HFF-Myc (cell line): ENCODE results near the gene CSNK1G1.
"Not testable (repeated sequence)": the region's sequence is repeated elsewhere in the genome, so short reads cannot be mapped to it uniquely, and the experiment has no call there.

Experiments used
- DNase-seq: peaks from one replicate; pipeline ENCODE4 v3.0.0-alpha.2; 2011; ENCODE audit warnings: low read depth; ENCODE audit errors: extremely low read depth
- H3K4me3 ChIP-seq: replicated peaks from 2 replicates; pipeline ENCODE4 v1.5.1; 2011; ENCODE audit warnings: low read depth, mild to moderate bottlenecking, control low read depth, low read length
- TF ChIP-seq, protein P1 (sequence below): IDR thresholded peaks from 2 replicates; pipeline ENCODE4 v1.5.1; 2012; ENCODE audit warnings: mild to moderate bottlenecking, low read depth, low read length, control low read depth; ENCODE audit errors: missing control alignments

Gene CSNK1G1

GRCh38 chr15:64125978-64126377 lies 230.0 kb downstream of the CSNK1G1 start:
- no peak overlapping the region for H3K4me3 ChIP-seq
- TF ChIP-seq, protein P1, sequence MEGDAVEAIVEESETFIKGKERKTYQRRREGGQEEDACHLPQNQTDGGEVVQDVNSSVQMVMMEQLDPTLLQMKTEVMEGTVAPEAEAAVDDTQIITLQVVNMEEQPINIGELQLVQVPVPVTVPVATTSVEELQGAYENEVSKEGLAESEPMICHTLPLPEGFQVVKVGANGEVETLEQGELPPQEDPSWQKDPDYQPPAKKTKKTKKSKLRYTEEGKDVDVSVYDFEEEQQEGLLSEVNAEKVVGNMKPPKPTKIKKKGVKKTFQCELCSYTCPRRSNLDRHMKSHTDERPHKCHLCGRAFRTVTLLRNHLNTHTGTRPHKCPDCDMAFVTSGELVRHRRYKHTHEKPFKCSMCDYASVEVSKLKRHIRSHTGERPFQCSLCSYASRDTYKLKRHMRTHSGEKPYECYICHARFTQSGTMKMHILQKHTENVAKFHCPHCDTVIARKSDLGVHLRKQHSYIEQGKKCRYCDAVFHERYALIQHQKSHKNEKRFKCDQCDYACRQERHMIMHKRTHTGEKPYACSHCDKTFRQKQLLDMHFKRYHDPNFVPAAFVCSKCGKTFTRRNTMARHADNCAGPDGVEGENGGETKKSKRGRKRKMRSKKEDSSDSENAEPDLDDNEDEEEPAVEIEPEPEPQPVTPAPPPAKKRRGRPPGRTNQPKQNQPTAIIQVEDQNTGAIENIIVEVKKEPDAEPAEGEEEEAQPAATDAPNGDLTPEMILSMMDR: no peak
- no peak for DNase-seq

DNA sequence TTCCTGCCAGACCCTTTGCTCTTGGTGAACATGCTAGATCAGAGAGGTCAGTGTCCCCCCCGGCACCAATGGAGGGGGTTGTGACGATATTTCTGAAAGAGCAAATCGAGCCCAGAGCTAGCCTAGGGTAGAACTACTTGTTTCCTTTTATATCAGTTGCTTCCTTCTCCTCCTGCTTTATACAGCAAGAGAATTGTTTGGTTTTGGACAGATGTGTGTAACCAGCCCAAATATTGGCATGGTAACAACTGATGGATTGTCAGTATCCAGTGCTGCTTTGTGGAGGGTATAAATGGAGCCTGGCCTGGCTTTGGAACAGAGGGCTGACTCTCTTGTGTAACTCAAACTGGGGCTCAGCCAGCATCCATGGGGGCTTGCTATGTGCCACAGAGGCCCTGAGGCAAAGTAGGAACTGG lies 233.0 kb downstream of the CSNK1G1 start:
- TF ChIP-seq, protein P1: no peak
- DNase-seq: no peak

GRCh38 chr15:64122444-64122843 lies 233.5 kb downstream of the CSNK1G1 start:
- TF ChIP-seq, protein P1: no peak
- DNase-seq: no peak
- H3K4me3 ChIP-seq: no peak overlapping the region

More for the DNA sequence above, 233.0 kb downstream of the CSNK1G1 start:
- H3K4me3 ChIP-seq: no peak overlapping the region

DNA sequence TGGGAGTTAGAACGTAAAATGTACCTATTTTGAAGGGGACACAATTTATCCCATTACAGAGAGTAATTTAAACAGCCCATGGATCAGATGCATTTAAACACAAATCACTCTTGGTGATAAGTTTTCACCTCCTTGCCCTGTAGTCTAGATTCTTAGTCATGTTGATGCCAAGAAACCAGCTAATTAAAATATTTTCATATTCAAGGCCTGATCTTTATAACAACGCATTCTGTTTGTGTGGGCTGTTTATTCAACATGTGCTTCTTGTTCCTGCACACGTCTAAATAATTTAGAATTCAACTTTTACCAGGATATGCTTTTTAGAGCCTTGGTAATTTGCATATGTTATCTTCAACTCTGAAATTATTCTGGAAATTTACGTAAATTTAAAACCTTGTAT lies 234.4 kb downstream of the CSNK1G1 start:
- DNase-seq: no peak
- no peak overlapping the region for H3K4me3 ChIP-seq
- TF ChIP-seq, protein P1: no peak

- not testable (repeated sequence) for H3K4me3 ChIP-seq, DNase-seq
Observed at GRCh38 chr15:64120322-64120721, 235.7 kb downstream of the CSNK1G1 start.

DNA sequence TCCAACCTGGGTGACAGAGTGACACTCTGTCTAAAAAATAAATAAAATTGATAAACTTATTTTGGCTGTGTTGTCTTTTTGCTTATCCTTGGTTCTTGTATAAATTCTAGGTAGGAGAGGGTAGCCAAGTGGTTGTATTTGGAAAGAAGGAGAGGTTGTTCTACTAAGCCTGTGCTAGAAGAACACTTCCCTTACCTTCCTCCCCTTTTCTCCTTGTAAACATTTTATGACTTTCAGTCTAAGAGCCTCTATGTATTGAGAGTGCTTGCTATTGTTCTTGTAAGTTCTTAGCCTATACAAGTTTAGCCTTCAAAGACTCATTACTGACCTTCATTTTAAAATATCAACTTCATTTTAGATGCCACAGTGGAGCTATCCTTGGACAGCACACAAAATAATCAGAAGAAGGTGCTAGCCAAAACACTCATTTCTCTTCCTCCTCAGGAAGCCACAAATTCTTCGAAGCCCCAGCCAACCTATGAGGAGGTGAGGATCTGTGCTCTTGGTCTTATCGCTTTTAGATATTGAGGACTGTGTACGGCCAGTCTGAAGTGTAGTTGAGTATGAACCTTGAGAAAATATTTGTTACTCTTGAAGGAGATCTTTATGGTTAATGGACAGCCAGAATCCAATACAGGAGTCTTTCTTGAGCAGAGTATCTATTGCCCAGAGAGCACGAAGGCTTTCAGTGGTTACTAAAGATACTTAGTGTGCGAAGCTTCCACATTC lies 238.1 kb downstream of the CSNK1G1 start:
- TF ChIP-seq, protein P1: no peak
- no peak for DNase-seq
- no peak overlapping the region for H3K4me3 ChIP-seq
